HepG2 (cell line): Measurements from ENCODE around the gene VPS13C. TPM values are rescaled to one million over a fixed set of nuclear protein-coding genes. Genes with fewer than 3 reads are reported as not detected.
A peak's percentile ranks its signal among the peaks of the same experiment; 100 is the strongest.

Experiments used
- CBX1 ChIP-seq: IDR thresholded peaks from one replicate; pipeline ENCODE4 v1.6.1; 2016; ENCODE audit warnings: antibody characterized with exemption, low read depth
- FOXC1 ChIP-seq: sonication (generic); formaldehyde crosslinking; IDR thresholded peaks from 2 replicates; pipeline ENCODE4 v1.8.0; 2022; ENCODE audit warnings: mild to moderate bottlenecking, missing genetic modification reagents, borderline replicate concordance
- FOXP1 ChIP-seq, 2 experiments: fragments of 450-650 bp in 1 of 2; IDR thresholded peaks; 2 replicates each; pipeline ENCODE4 v1.6.1; 2017 to 2018; ENCODE audit warnings: antibody characterized with exemption in 1 of 2
- KDM5B ChIP-seq: sonication (generic); formaldehyde crosslinking; IDR thresholded peaks from 2 replicates; pipeline ENCODE4 v1.4.0; 2020; ENCODE audit warnings: missing genetic modification reagents, mild to moderate bottlenecking, borderline replicate concordance
- KLF16 ChIP-seq, 2 experiments: sonication (generic) in 1 of 2; formaldehyde crosslinking in 1 of 2; IDR thresholded peaks; 2 replicates each; pipeline versions ENCODE4 v1.6.1 to v1.8.0; 2016 to 2023; ENCODE audit warnings: missing genetic modification reagents in 2 of 2, missing compliant biosample characterization in 1 of 2
- MIER3 ChIP-seq: IDR thresholded peaks from 2 replicates; pipeline ENCODE4 v1.6.1; 2016; ENCODE audit warnings: missing compliant biosample characterization, borderline replicate concordance
- MLLT10 ChIP-seq: sonication (generic); formaldehyde crosslinking; IDR thresholded peaks from 2 replicates; pipeline ENCODE4 v1.4.0; 2020; ENCODE audit warnings: missing genetic modification reagents
- POGZ ChIP-seq: sonication (generic); formaldehyde crosslinking; IDR thresholded peaks from 2 replicates; pipeline ENCODE4 v1.4.0; 2020; ENCODE audit warnings: mild to moderate bottlenecking, missing genetic modification reagents
- REL ChIP-seq: sonication (generic); formaldehyde crosslinking; conservative IDR thresholded peaks from 2 replicates; pipeline ENCODE4 v1.8.0; 2022; ENCODE audit warnings: mild to moderate bottlenecking, missing genetic modification reagents, moderate library complexity
- SMYD3 ChIP-seq: sonication (generic); formaldehyde crosslinking; IDR thresholded peaks from 2 replicates; pipeline ENCODE4 v1.8.1; 2023; ENCODE audit warnings: mild to moderate bottlenecking, missing genetic modification reagents
- TBX2 ChIP-seq: sonication (generic); formaldehyde crosslinking; IDR thresholded peaks from 2 replicates; pipeline ENCODE4 v1.5.0; 2020; ENCODE audit warnings: missing genetic modification reagents, mild to moderate bottlenecking, borderline replicate concordance
- ZFP91 ChIP-seq: sonication (generic); formaldehyde crosslinking; IDR thresholded peaks from 2 replicates; pipeline ENCODE4 v1.9.0; 2022; ENCODE audit warnings: missing genetic modification reagents, mild to moderate bottlenecking, borderline replicate concordance
- ZNF207 ChIP-seq: fragments of 450-650 bp; IDR thresholded peaks from 2 replicates; pipeline ENCODE4 v1.6.1; 2016; ENCODE audit warnings: antibody characterized with exemption, borderline replicate concordance
- ZNF317 ChIP-seq: sonication (generic); formaldehyde crosslinking; IDR thresholded peaks from 2 replicates; pipeline ENCODE4 v1.5.0; 2020; ENCODE audit warnings: mild to moderate bottlenecking, missing genetic modification reagents
- polyA plus RNA-seq, 8 experiments: library from polyadenylated mRNA; depleted of rRNA in 3 of 8; stranded (reverse) in 7 of 8; unstranded in 1 of 8; fragments of >200 nt; fragmentation: Illumina TruSeq in 4 of 8; extraction: Trizol in 4 of 8; gene quantifications; 2 replicates each; pipeline versions ENCODE4 v1.2.1 to v1.2.3, GENCODE V29; 2011 to 2016; ENCODE audit warnings: low read depth in 4 of 8, missing spikeins in 1 of 8, mixed read lengths in 1 of 8; ENCODE audit not compliant: insufficient read depth in 1 of 8
- total RNA-seq, 5 experiments: library from RNA; depleted of rRNA; stranded (reverse); fragments of >200 nt; fragmentation: Illumina TruSeq; extraction: Trizol; gene quantifications; 2 replicates each; pipeline ENCODE4 v1.2.3, GENCODE V29; 2016; ENCODE audit warnings: low read depth in 1 of 5
- TF ChIP-seq, protein P1 (sequence below): IDR thresholded peaks from 2 replicates; pipeline ENCODE4 v1.6.1; 2016; ENCODE audit warnings: missing biosample characterization, missing genetic modification reagents, low read depth
- TF ChIP-seq, protein P2 (sequence below), 2 experiments: sonication (generic) in 1 of 2; formaldehyde crosslinking in 1 of 2; IDR thresholded peaks; 2 replicates each; pipeline versions ENCODE4 v1.4.0 to v1.6.1; 2016 to 2020; ENCODE audit warnings: borderline replicate concordance in 1 of 2, low read depth in 1 of 2, mild to moderate bottlenecking in 1 of 2, missing genetic modification reagents in 1 of 2
- TF ChIP-seq, protein P3 (sequence below): sonication (generic); formaldehyde crosslinking; IDR thresholded peaks from 2 replicates; pipeline ENCODE4 v1.5.1; 2020; ENCODE audit warnings: missing genetic modification reagents, mild to moderate bottlenecking, borderline replicate concordance

VPS13C gene
- total and polyA plus RNA-seq, 2 of the 13 experiments (the other 11 are each of a cell fraction or from before 2014, with no cell fraction given), result 10.9 to 26.8 TPM

DNA sequence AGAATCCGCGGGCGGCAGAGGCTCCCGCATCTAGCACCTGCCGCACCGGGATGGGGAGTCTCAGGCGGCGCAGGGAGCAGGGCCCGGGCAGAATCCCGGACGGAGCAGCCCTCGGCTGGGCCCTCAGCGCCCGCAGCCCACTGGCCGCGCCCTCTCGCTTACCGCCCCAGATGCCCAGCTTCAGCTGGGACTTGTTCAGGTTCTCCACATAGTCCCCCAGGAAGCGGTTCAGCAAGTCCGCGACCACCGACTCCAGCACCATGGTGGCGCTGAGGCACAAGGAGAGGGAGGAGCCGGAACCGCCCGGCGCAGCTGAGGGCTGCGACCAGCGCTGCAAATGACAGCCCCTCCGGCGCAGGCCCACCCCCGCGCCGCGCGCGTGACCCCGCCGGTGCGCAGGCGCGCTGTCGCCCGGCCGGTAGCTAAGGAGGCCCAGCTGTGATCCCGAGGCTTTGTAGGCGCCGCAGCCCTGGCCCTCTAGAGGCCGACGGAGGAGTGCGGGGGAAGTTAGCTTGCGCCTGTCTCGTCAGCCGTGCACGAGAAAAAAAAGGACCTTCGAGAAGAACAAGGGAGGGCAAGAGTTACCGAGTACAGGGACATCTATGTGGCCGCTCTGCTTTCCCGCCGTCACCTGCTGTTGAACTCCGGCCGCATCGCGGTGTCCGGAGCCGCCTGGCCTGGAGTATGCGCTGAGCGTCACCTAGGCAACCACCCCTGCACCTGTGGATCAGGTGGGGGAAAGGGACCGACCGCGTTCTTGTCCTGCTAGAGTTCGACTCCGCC lies at the start of gene VPS13C (continued):
- TF ChIP-seq TBX2 (peak; percentile 79), MLLT10 (no peak), ZNF207 (no peak), REL (CRISPR knock-in tag) (peak; percentile 74; the same call in 1 of the 2 replicates), FOXP1 (IDR thresholded peaks at IDR 0.05) (no peak), FOXP1 (CRISPR knock-in tag; IDR thresholded peaks at IDR 0.05) (0 out of 2 replicates have a peak, but pooled peaks have one; percentile 17), POGZ (peak; percentile 83), KDM5B (CRISPR knock-in tag) (peak; percentile 82; the same call in 1 of the 2 replicates), KLF16 (CRISPR knock-in tag; IDR thresholded peaks at IDR 0.05) (peak in 1 of 2 experiments; percentile 54; a peak in 1 of 4 replicates), ZNF317 (CRISPR knock-in tag) (0 out of 2 replicates have a peak, but pooled peaks have one; percentile 25), CBX1 (peak; percentile 33), MIER3 (CRISPR knock-in tag) (peak; percentile 66; the same call in 1 of the 2 replicates), SMYD3 (CRISPR knock-in tag) (no peak), FOXC1 (CRISPR knock-in tag) (peak; percentile 88), ZFP91 (CRISPR knock-in tag) (peak; percentile 77; the same call in 1 of the 2 replicates)
- TF ChIP-seq, protein P1, sequence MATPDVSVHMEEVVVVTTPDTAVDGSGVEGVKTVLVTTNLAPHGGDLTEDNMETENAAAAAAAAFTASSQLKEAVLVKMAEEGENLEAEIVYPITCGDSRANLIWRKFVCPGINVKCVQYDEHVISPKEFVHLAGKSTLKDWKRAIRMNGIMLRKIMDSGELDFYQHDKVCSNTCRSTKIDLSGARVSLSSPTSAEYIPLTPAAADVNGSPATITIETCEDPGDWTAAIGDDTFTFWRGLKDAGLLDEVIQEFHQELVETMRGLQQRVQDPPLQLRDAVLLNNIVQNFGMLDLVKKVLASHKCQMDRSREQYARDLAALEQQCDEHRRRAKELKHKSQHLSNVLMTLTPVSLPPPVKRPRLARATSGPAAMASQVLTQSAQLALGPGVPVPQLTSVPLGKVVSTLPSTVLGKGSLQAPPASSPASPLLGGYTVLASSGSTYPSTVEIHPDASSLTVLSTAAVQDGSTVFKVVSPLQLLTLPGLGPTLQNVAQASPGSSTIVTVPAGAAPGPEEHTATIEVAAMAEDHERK, result peak; percentile 52; the same call in 1 of the 2 replicates
- TF ChIP-seq, protein P2, sequence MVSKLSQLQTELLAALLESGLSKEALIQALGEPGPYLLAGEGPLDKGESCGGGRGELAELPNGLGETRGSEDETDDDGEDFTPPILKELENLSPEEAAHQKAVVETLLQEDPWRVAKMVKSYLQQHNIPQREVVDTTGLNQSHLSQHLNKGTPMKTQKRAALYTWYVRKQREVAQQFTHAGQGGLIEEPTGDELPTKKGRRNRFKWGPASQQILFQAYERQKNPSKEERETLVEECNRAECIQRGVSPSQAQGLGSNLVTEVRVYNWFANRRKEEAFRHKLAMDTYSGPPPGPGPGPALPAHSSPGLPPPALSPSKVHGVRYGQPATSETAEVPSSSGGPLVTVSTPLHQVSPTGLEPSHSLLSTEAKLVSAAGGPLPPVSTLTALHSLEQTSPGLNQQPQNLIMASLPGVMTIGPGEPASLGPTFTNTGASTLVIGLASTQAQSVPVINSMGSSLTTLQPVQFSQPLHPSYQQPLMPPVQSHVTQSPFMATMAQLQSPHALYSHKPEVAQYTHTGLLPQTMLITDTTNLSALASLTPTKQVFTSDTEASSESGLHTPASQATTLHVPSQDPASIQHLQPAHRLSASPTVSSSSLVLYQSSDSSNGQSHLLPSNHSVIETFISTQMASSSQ (IDR thresholded peaks at IDR 0.05; ENCODE audit: low read depth), result no peak
- TF ChIP-seq, protein P2 (CRISPR knock-in tag; IDR thresholded peaks at IDR 0.05; ENCODE audit: borderline replicate concordance), result peak; percentile 50; the same call in 1 of the 2 replicates
- TF ChIP-seq, protein P3, sequence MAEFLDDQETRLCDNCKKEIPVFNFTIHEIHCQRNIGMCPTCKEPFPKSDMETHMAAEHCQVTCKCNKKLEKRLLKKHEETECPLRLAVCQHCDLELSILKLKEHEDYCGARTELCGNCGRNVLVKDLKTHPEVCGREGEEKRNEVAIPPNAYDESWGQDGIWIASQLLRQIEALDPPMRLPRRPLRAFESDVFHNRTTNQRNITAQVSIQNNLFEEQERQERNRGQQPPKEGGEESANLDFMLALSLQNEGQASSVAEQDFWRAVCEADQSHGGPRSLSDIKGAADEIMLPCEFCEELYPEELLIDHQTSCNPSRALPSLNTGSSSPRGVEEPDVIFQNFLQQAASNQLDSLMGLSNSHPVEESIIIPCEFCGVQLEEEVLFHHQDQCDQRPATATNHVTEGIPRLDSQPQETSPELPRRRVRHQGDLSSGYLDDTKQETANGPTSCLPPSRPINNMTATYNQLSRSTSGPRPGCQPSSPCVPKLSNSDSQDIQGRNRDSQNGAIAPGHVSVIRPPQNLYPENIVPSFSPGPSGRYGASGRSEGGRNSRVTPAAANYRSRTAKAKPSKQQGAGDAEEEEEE (CRISPR knock-in tag), result no peak
